Ishikawa (cell line): ENCODE data around the gene COL8A2.
A peak's percentile ranks its signal among the peaks of the same experiment; 100 is the strongest.

Experiments
- CEBPB ChIP-seq: IDR thresholded peaks from 2 replicates; pipeline ENCODE4 v1.6.1; 2012
- CREB1 ChIP-seq: IDR thresholded peaks from 2 replicates; pipeline ENCODE4 v1.6.1; 2012; ENCODE audit warnings: low read depth
- EGR1 ChIP-seq: IDR thresholded peaks from 2 replicates; pipeline ENCODE4 v1.6.1; 2012
- EP300 ChIP-seq: IDR thresholded peaks from 2 replicates; pipeline ENCODE4 v1.6.1; 2012; ENCODE audit warnings: borderline replicate concordance
- FOXM1 ChIP-seq: IDR thresholded peaks from 2 replicates; pipeline ENCODE4 v1.6.1; 2012; ENCODE audit warnings: low read depth, borderline replicate concordance
- NFIC ChIP-seq: IDR thresholded peaks from 2 replicates; pipeline ENCODE4 v1.6.1; 2012
- RAD21 ChIP-seq: IDR thresholded peaks from 2 replicates; pipeline ENCODE4 v1.6.1; 2012; ENCODE audit warnings: low read depth
- TAF1 ChIP-seq: IDR thresholded peaks from 2 replicates; pipeline ENCODE4 v1.6.1; 2012; ENCODE audit warnings: low read depth, mild to moderate bottlenecking
- TCF12 ChIP-seq: IDR thresholded peaks from 2 replicates; pipeline ENCODE4 v1.6.1; 2012; ENCODE audit warnings: low read depth
- TEAD4 ChIP-seq: IDR thresholded peaks from 2 replicates; pipeline ENCODE4 v1.6.1; 2012
- YY1 ChIP-seq: IDR thresholded peaks from 2 replicates; pipeline ENCODE4 v1.6.1; 2012; ENCODE audit warnings: low read depth
- ZBTB7A ChIP-seq: IDR thresholded peaks from 2 replicates; pipeline ENCODE4 v1.6.1; 2012; ENCODE audit warnings: low read depth
- TF ChIP-seq, protein P1 (sequence below): IDR thresholded peaks from 2 replicates; pipeline ENCODE4 v1.6.1; 2012; ENCODE audit warnings: low read depth, mild to moderate bottlenecking
- TF ChIP-seq, protein P2 (sequence below): IDR thresholded peaks from 2 replicates; pipeline ENCODE4 v1.6.1; 2012

DNA sequence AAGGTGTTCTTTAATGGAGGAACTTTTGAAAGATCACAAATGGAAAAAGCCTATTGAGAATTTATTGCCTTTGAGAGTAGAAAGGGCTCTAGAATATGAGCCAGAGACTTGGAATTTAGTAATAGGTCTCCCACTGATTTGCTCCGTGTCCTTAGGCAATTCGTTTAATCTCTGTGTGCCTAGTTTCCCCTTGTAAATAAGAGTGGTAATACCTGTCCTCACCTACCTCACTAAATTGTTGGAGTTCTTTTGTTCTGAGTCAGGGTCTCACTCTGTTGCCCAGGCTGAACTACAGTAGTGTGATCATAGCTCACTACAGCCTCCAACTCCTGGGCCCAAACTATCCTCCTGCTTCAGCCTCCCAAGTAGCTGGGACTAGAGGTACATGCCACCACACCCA lies 56.2 kb downstream of the COL8A2 start:
- TF ChIP-seq FOXM1 = no peak
- TF ChIP-seq CREB1 = no peak
- no peak; the same call in 1 of the 2 replicates for TF ChIP-seq EP300
- no peak for TF ChIP-seq EGR1
- TF ChIP-seq, protein P1, sequence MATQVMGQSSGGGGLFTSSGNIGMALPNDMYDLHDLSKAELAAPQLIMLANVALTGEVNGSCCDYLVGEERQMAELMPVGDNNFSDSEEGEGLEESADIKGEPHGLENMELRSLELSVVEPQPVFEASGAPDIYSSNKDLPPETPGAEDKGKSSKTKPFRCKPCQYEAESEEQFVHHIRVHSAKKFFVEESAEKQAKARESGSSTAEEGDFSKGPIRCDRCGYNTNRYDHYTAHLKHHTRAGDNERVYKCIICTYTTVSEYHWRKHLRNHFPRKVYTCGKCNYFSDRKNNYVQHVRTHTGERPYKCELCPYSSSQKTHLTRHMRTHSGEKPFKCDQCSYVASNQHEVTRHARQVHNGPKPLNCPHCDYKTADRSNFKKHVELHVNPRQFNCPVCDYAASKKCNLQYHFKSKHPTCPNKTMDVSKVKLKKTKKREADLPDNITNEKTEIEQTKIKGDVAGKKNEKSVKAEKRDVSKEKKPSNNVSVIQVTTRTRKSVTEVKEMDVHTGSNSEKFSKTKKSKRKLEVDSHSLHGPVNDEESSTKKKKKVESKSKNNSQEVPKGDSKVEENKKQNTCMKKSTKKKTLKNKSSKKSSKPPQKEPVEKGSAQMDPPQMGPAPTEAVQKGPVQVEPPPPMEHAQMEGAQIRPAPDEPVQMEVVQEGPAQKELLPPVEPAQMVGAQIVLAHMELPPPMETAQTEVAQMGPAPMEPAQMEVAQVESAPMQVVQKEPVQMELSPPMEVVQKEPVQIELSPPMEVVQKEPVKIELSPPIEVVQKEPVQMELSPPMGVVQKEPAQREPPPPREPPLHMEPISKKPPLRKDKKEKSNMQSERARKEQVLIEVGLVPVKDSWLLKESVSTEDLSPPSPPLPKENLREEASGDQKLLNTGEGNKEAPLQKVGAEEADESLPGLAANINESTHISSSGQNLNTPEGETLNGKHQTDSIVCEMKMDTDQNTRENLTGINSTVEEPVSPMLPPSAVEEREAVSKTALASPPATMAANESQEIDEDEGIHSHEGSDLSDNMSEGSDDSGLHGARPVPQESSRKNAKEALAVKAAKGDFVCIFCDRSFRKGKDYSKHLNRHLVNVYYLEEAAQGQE = no peak
- no peak for TF ChIP-seq TAF1
- TF ChIP-seq NFIC = no peak
- no peak for TF ChIP-seq RAD21
- no peak for TF ChIP-seq YY1
- TF ChIP-seq, protein P2, sequence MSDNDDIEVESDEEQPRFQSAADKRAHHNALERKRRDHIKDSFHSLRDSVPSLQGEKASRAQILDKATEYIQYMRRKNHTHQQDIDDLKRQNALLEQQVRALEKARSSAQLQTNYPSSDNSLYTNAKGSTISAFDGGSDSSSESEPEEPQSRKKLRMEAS = no peak
- peak; percentile 62; the same call in 1 of the 2 replicates for TF ChIP-seq TEAD4
- TF ChIP-seq CEBPB = no peak
- no peak for TF ChIP-seq TCF12
- TF ChIP-seq ZBTB7A = no peak
